ENCODE data around the gene NETO2. TPM values are rescaled to one million over a fixed set of nuclear protein-coding genes. Genes with fewer than 3 reads are reported as not detected.

The NETO2 gene
- total and polyA plus RNA-seq, 2 experiments from 2014 or later, result 4.0 to 14.6 TPM

- Histone ChIP-seq H3K9me3 (ENCODE audit: low read depth) (no peaks in the 10 kb centered on the region), H4K20me1 (ENCODE audit: insufficient read depth) (no peaks in the 10 kb centered on the region), H3K4me2 (ENCODE audit: unreplicated experiment) (no peak overlapping the region), H2AFZ (no peak overlapping the region), H3K79me2 (ENCODE audit: insufficient read depth) (no peaks in the 10 kb centered on the region), H3K4me3 (no peak overlapping the region), H3K9ac (no peak overlapping the region), H3K27ac (no peak overlapping the region), H3K27me3 (replicated peaks; ENCODE audit: insufficient read depth) (no peaks in the 10 kb centered on the region), H3K4me1 (ENCODE audit: insufficient read depth) (no peaks in the 10 kb centered on the region), H3K36me3 (ENCODE audit: low read depth) (no peaks in the 10 kb centered on the region), H3K9me2 (ENCODE audit: insufficient read depth) (no peaks in the 10 kb centered on the region), H3F3A (ENCODE audit: insufficient read depth) (no peaks in the 10 kb centered on the region)
- DNase-seq, result no peak
- TF ChIP-seq EZH2phosphoT487 (IDR thresholded peaks at IDR 0.05; ENCODE audit: insufficient read depth, low read depth) (no peak), EZH2 (IDR thresholded peaks at IDR 0.05; ENCODE audit: insufficient read depth, poor library complexity, severe bottlenecking) (no peak)
- in situ Hi-C loops (cut with MboI), result no loop called here
- WGBS, 2 experiments (ENCODE audit: low coverage in 1 of 2, low lambda C conversion rate in 2 of 2, missing lambda C conversion rate in 2 of 2), result 92 to 93% methylated on average over 1 of the region's 1 CpG
Observed at GRCh38 chr16:47096297-47096696, 47.4 kb downstream of the NETO2 start.

DNA sequence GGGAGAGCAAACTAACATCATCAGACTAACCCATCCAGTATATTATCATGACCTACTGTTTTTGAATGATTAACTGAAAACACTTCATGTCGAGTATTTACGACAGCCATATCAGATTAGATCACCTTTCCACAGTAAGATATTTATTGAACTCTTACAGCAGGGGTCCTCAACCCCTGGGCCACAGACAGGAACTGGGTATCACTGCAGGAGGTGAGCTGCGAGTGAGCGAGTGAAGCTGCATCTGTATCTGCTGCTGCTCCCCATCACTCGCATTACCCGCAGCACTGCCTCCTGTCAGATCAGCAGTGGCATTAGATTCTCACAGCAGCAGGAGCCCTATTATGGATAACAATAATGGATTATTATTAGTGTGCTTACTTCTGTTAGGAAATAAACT, 59.5 kb downstream of the NETO2 start:
- WGBS, 2 experiments (ENCODE audit: low coverage in 1 of 2, low lambda C conversion rate in 2 of 2, missing lambda C conversion rate in 2 of 2), result 83 to 85% methylated on average over 6 of the region's 6 CpGs
- in situ Hi-C loops (cut with MboI), result no loop called here
- TF ChIP-seq EZH2 (IDR thresholded peaks at IDR 0.05; ENCODE audit: insufficient read depth, poor library complexity, severe bottlenecking) (no peak), EZH2phosphoT487 (IDR thresholded peaks at IDR 0.05; ENCODE audit: insufficient read depth, low read depth) (no peak)

GRCh38 chr16:47082099-47082865, 61.5 kb downstream of the NETO2 start:
- Histone ChIP-seq H3K79me2 (ENCODE audit: insufficient read depth) (no peaks in the 10 kb centered on the region), H3K9me3 (ENCODE audit: low read depth) (no peaks in the 10 kb centered on the region), H3K4me2 (ENCODE audit: unreplicated experiment) (no peak overlapping the region), H3F3A (ENCODE audit: insufficient read depth) (no peaks in the 10 kb centered on the region), H3K9me2 (ENCODE audit: insufficient read depth) (no peaks in the 10 kb centered on the region), H4K20me1 (ENCODE audit: insufficient read depth) (no peaks in the 10 kb centered on the region), H3K4me1 (ENCODE audit: insufficient read depth) (no peaks in the 10 kb centered on the region), H2AFZ (no peak overlapping the region), H3K4me3 (no peak overlapping the region), H3K36me3 (ENCODE audit: low read depth) (no peaks in the 10 kb centered on the region), H3K9ac (no peak overlapping the region), H3K27me3 (replicated peaks; ENCODE audit: insufficient read depth) (no peaks in the 10 kb centered on the region), H3K27ac (no peak overlapping the region)
- no peak for DNase-seq
- WGBS, 2 experiments (ENCODE audit: low coverage in 1 of 2, low lambda C conversion rate in 2 of 2, missing lambda C conversion rate in 2 of 2), result 88 to 91% methylated on average over 2 of the region's 2 CpGs
- TF ChIP-seq EZH2 (IDR thresholded peaks at IDR 0.05; ENCODE audit: insufficient read depth, poor library complexity, severe bottlenecking), result no peak
- TF ChIP-seq EZH2phosphoT487 (IDR thresholded peaks at IDR 0.05; ENCODE audit: insufficient read depth, low read depth), result no peak
- in situ Hi-C loops (cut with MboI), result no loop called here

More for the DNA sequence above, 59.5 kb downstream of the NETO2 start:
- no peak overlapping the region for H2AFZ ChIP-seq
- DNase-seq, result no peak
- H3K9ac ChIP-seq, result no peak overlapping the region
- H3K9me3 ChIP-seq (ENCODE audit: low read depth), result no peaks in the 10 kb centered on the region
- H4K20me1 ChIP-seq (ENCODE audit: insufficient read depth), result no peaks in the 10 kb centered on the region
- no peak overlapping the region for H3K4me3 ChIP-seq
- H3K36me3 ChIP-seq (ENCODE audit: low read depth), result no peaks in the 10 kb centered on the region
- H3K79me2 ChIP-seq (ENCODE audit: insufficient read depth), result no peaks in the 10 kb centered on the region
- no peak overlapping the region for H3K4me2 ChIP-seq (ENCODE audit: unreplicated experiment)
- H3K4me1 ChIP-seq (ENCODE audit: insufficient read depth), result no peaks in the 10 kb centered on the region
- H3K9me2 ChIP-seq (ENCODE audit: insufficient read depth), result no peaks in the 10 kb centered on the region
- H3F3A ChIP-seq (ENCODE audit: insufficient read depth), result no peaks in the 10 kb centered on the region
- no peak overlapping the region for H3K27ac ChIP-seq
- no peaks in the 10 kb centered on the region for H3K27me3 ChIP-seq (replicated peaks; ENCODE audit: insufficient read depth)

- no peaks in the 10 kb centered on the region for H3F3A ChIP-seq (ENCODE audit: insufficient read depth)
- no peaks in the 10 kb centered on the region for H4K20me1 ChIP-seq (ENCODE audit: insufficient read depth)
- no peaks in the 10 kb centered on the region for H3K9me3 ChIP-seq (ENCODE audit: low read depth)
- no peaks in the 10 kb centered on the region for H3K9me2 ChIP-seq (ENCODE audit: insufficient read depth)
- WGBS, 2 experiments (ENCODE audit: low coverage in 1 of 2, low lambda C conversion rate in 2 of 2, missing lambda C conversion rate in 2 of 2), result 91 to 100% methylated on average over 1 of the region's 1 CpG
- H3K4me3 ChIP-seq, result no peak overlapping the region
- no peaks in the 10 kb centered on the region for H3K4me1 ChIP-seq (ENCODE audit: insufficient read depth)
- H3K27me3 ChIP-seq (replicated peaks; ENCODE audit: insufficient read depth), result no peaks in the 10 kb centered on the region
- no peak for TF ChIP-seq EZH2 (IDR thresholded peaks at IDR 0.05; ENCODE audit: insufficient read depth, poor library complexity, severe bottlenecking)
- no peak for TF ChIP-seq EZH2phosphoT487 (IDR thresholded peaks at IDR 0.05; ENCODE audit: insufficient read depth, low read depth)
- H3K79me2 ChIP-seq (ENCODE audit: insufficient read depth), result no peaks in the 10 kb centered on the region
- H3K9ac ChIP-seq, result no peak overlapping the region
- H3K4me2 ChIP-seq (ENCODE audit: unreplicated experiment), result no peak overlapping the region
- H3K36me3 ChIP-seq (ENCODE audit: low read depth), result no peaks in the 10 kb centered on the region
- no peak overlapping the region for H3K27ac ChIP-seq
- no peak for DNase-seq
- in situ Hi-C loops (cut with MboI), result no loop called here
- no peak overlapping the region for H2AFZ ChIP-seq
Observed at GRCh38 chr16:47081115-47081514, 62.6 kb downstream of the NETO2 start.

All from GM23248 (cell line).